ENCODE data around the gene UROC1. TPM values are rescaled to one million over a fixed set of nuclear protein-coding genes. Genes with fewer than 3 reads are reported as not detected.

UROC1 gene
- total and polyA plus RNA-seq, 2 of the 4 experiments (the other 2 are of a cell fraction) = not detected

DNA sequence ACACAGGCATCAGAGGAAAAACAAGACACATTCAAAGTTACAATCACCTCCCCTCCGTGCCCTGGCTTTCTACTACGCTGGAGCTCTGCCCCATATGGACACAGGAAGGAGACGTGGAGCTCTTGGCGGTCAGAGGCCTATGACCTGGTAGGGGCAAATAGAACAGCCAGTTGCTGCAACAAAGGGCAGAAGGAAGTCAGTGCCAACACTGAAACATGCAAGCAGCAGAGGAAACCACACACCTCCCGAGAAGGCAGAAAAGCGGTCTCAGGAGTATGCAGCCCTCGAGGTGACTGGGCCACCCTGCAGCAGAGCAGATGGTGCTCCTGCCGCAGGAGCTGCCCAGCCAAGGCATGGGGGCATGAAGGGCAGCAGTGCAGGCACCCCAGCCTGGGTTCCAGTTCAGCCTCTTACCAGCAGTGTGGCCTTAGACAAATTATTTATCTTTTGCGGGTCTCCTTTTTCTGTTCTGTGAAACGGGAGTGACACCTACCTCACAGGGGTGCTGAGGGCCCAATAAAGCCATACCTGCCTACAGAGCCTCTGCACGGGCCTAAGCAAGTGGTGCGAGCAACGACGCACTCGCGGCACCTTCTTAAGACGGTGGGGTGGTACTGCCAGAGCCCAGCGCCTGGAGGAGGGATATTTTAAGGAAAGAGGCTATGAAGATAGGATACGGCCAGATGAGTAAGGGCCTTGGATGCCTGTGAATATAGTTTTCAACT is 50.5 kb downstream of the UROC1 start:
- H3K4ac ChIP-seq (ENCODE audit: low read depth, low read length) = no peak overlapping the region
- H3K27ac ChIP-seq (ENCODE audit: insufficient read depth, low read length) = no peak overlapping the region
- BruUV-seq (replicated peaks) = no TSS peak

More for the DNA sequence above, 50.5 kb downstream of the UROC1 start:
- in situ Hi-C loops (cut with MboI; ENCODE audit: low sequenced_read_pairs) = no loop called here
- Histone ChIP-seq H3K36me3 (ENCODE audit: control insufficient read depth, insufficient read depth, low read length) (peaks cover 80% of the 10 kb centered on the region), H2BK15ac (ENCODE audit: low read depth, low read length) (no peak overlapping the region), H3K9ac (ENCODE audit: low read depth, low read length) (no peak overlapping the region), H3K27me3 (ENCODE audit: control insufficient read depth, insufficient read depth, low read length) (no peaks in the 10 kb centered on the region), H2BK5ac (ENCODE audit: low read depth, low read length, poor library complexity, severe bottlenecking) (no peak overlapping the region), H2AK9ac (replicated peaks; ENCODE audit: low read depth, low read length, poor library complexity) (no peak overlapping the region), H4K8ac (ENCODE audit: low read depth in 2 of 2, low read length in 2 of 2) (no peak overlapping the region), H3K4me1 (ENCODE audit: control insufficient read depth, insufficient read depth, low read length) (peaks cover under 1% of the 10 kb centered on the region; the same call in 1 of the 2 replicates), H4K5ac (ENCODE audit: low read depth, low read length) (no peak overlapping the region), H3K9me3 (ENCODE audit: control insufficient read depth, insufficient read depth, low read length) (no peaks in the 10 kb centered on the region), H2AK5ac (ENCODE audit: low read depth, low read length) (no peak overlapping the region), H3K79me1 (ENCODE audit: low read depth in 1 of 2, low read length in 2 of 2) (peaks cover 40 to 58% of the 10 kb centered on the region in 2 experiments), H3K14ac (replicated peaks; ENCODE audit: low read depth, low read length) (no peak overlapping the region), H3K18ac (ENCODE audit: low read depth, low read length) (no peak overlapping the region), H2BK20ac (ENCODE audit: low read depth, low read length) (no peak overlapping the region), H3K9me1 (ENCODE audit: insufficient read depth, low read length) (peaks cover 2% of the 10 kb centered on the region; the same call in 1 of the 2 replicates), H3K4me2 (ENCODE audit: low read depth, low read length) (no peak overlapping the region), H4K20me1 (ENCODE audit: insufficient read depth, low read length) (peaks cover 32% of the 10 kb centered on the region), H4K91ac (ENCODE audit: insufficient read depth, low read depth, low read length) (no peak overlapping the region), H2AFZ (replicated peaks; ENCODE audit: low read length, poor library complexity) (no peak overlapping the region), H2BK120ac (ENCODE audit: low read depth, low read length) (no peak overlapping the region), H3K23ac (ENCODE audit: low read depth, low read length) (no peak overlapping the region), H3K4me3 (ENCODE audit: insufficient read depth, low read depth, low read length) (no peak overlapping the region), H3K56ac (ENCODE audit: extremely low read depth, insufficient read depth, low read length) (no peak overlapping the region)
- ATAC-seq (ENCODE audit: low read depth) (no peak), DNase-seq (no peak)
- POLR2A ChIA-PET (ENCODE audit: unreplicated experiment) = no interaction called here
- WGBS, 2 experiments (ENCODE audit: extremely low coverage in 2 of 2, insufficient read length in 1 of 2) = 91% methylated on average over 4 of the region's 19 CpGs; no CpG with 5 or more reads in 1 of the 2 experiments
- dilution Hi-C loops (cut with HindIII; ENCODE audit: low sequenced_read_pairs, unreplicated experiment) = no loop called here
- intact Hi-C loops (cut with micrococcal nuclease) = no loop called here
- CTCF ChIA-PET = no interaction called here
- TF ChIP-seq NFE2L2 (IDR thresholded peaks at IDR 0.05; ENCODE audit: low read depth, low read length) (no peak), FOS (IDR thresholded peaks at IDR 0.05; ENCODE audit: low read depth, low read length) (no peak), RFX5 (IDR thresholded peaks at IDR 0.05; ENCODE audit: low read depth, low read length) (no peak), MAFK (IDR thresholded peaks at IDR 0.05; ENCODE audit: low read depth, low read length) (no peak)
